ENCODE data around the gene FRS2. TPM values are rescaled to one million over a fixed set of nuclear protein-coding genes. Genes with fewer than 3 reads are reported as not detected.

The FRS2 gene
- total and polyA plus RNA-seq, 10 donors: 3.4 to 51.7 (median 26.5) TPM

DNA sequence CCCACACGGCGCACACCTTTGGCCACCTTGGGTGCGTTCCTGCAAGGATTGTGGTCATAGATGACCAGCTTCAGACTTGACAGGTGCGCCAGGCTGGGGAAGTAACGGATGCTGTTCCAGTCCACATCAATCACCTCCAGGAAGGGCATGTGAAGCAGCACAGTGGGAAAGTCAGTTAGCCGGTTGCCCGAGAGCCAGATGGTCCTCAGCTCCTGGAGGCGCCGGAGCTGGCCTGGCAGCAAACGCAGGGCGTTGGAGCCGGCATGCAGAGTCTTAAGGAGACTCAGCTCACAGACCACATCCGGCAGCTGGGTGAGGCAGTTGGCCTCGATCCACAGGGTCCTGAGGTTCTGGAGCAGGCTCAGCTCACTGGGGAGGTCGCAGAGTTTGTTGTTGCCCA, 139.9 kb downstream of the FRS2 start:
- H3K9me3 ChIP-seq: no peaks in the 10 kb centered on the region
- DNase-seq: no peak
- H3K27ac ChIP-seq: no peak overlapping the region
- intact Hi-C loops (cut with DNase I; ENCODE audit: low total_unique reads): no loop called here
- H3K4me1 ChIP-seq: peaks cover 0 to 9% (median 4%) of the 10 kb centered on the region in 6 donors
- H3K4me3 ChIP-seq: no peak overlapping the region
- no peaks in the 10 kb centered on the region for H3K36me3 ChIP-seq
- no peak for TF ChIP-seq POLR2AphosphoS5 (IDR thresholded peaks at IDR 0.05)
- TF ChIP-seq, protein P1, sequence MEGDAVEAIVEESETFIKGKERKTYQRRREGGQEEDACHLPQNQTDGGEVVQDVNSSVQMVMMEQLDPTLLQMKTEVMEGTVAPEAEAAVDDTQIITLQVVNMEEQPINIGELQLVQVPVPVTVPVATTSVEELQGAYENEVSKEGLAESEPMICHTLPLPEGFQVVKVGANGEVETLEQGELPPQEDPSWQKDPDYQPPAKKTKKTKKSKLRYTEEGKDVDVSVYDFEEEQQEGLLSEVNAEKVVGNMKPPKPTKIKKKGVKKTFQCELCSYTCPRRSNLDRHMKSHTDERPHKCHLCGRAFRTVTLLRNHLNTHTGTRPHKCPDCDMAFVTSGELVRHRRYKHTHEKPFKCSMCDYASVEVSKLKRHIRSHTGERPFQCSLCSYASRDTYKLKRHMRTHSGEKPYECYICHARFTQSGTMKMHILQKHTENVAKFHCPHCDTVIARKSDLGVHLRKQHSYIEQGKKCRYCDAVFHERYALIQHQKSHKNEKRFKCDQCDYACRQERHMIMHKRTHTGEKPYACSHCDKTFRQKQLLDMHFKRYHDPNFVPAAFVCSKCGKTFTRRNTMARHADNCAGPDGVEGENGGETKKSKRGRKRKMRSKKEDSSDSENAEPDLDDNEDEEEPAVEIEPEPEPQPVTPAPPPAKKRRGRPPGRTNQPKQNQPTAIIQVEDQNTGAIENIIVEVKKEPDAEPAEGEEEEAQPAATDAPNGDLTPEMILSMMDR (IDR thresholded peaks at IDR 0.05 in 8 of 11, conservative IDR thresholded peaks at IDR 0.05 in 3 of 11): no peak
- TF ChIP-seq POLR2A (IDR thresholded peaks at IDR 0.05): no peak
- 89 to 94% (median 94%) methylated on average over 5 to 15 of the region's 15 CpGs for WGBS, 5 donors
- no peaks in the 10 kb centered on the region for H3K27me3 ChIP-seq (replicated peaks in 1 of 7)

DNA sequence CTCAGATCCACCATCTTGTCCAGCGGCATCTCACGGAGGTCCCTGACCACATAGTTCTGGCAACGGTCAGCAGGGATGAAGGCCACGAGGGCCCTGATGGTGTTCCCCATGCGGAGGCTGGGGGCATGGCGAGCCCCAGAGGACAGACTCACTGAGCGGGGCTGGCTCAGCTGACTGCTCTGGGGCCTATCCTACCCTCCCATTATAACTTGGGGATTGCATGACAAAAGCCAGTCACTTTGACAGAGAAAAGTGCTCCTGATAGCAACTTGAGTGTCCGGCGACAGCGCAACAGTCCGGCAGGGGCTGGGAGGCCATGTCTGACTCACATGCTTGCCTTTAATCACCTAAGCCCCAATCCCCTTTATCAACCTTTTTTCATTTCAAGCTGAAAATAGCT, 140.5 kb downstream of the FRS2 start, which contains the start of gene LRRC10:
Gene LRRC10, minus strand, starts transcription at position 179 of the 400 bp plus-strand sequence. Its CDS starts 69 bp downstream, at position 110.
- DNase-seq: no peak
- Histone ChIP-seq H3K9me3 (no peaks in the 10 kb centered on the region), H3K4me1 (peaks cover 0 to 9% (median 4%) of the 10 kb centered on the region in 6 donors), H3K27ac (no peak within 1 kb of the TSS), H3K36me3 (no peaks in the 10 kb centered on the region), H3K27me3 (replicated peaks in 1 of 7) (no peaks in the 10 kb centered on the region), H3K4me3 (no peak within 1 kb of the TSS)
- TF ChIP-seq POLR2A (IDR thresholded peaks at IDR 0.05) (no peak), POLR2AphosphoS5 (IDR thresholded peaks at IDR 0.05) (no peak)
- TF ChIP-seq, protein P1 (IDR thresholded peaks at IDR 0.05 in 8 of 11, conservative IDR thresholded peaks at IDR 0.05 in 3 of 11): no peak
- WGBS, 5 donors: 94 to 95% (median 94%) methylated on average over 4 to 11 of the region's 11 CpGs
- intact Hi-C loops (cut with DNase I; ENCODE audit: low total_unique reads): no loop called here

- Histone ChIP-seq H3K4me1 (peaks cover 0 to 2% (median 0%) of the 10 kb centered on the region in 6 donors), H3K36me3 (no peaks in the 10 kb centered on the region), H3K9me3 (no peaks in the 10 kb centered on the region), H3K4me3 (no peak overlapping the region), H3K27me3 (replicated peaks in 1 of 7) (no peaks in the 10 kb centered on the region), H3K27ac (no peak overlapping the region)
- no peak for DNase-seq
- no peak for TF ChIP-seq POLR2A (IDR thresholded peaks at IDR 0.05)
- no peak for TF ChIP-seq POLR2AphosphoS5 (IDR thresholded peaks at IDR 0.05)
- TF ChIP-seq, protein P1 (IDR thresholded peaks at IDR 0.05 in 8 of 11, conservative IDR thresholded peaks at IDR 0.05 in 3 of 11): no peak
- intact Hi-C loops (cut with DNase I; ENCODE audit: low total_unique reads): no loop called here
These were observed 143.2 kb downstream of the FRS2 start for GRCh38 chr12:69613351-69613750.

DNA sequence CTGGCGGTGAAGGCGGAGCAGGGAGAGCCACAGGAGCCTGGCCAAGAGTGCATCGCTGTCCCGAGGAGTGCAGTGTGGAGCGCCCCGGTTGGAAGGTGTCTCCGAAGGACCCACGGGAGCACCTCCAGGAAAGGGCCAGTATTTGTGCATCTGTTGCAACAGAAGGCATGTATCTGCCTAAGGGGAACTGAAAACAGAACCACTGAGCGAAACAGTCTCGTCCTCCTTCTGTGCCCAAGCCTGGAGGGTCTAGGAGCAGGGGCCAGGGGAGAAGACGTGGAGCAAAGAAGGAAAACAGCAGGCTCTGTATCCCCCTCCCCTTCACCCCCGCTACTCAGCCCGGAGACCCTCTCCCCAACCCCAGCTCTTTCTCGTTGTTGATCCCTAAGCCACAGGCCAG, 145.8 kb downstream of the FRS2 start:
- Histone ChIP-seq H3K36me3 (no peaks in the 10 kb centered on the region), H3K27ac (no peak overlapping the region), H3K27me3 (replicated peaks in 1 of 7) (no peaks in the 10 kb centered on the region), H3K4me3 (no peak overlapping the region), H3K9me3 (no peaks in the 10 kb centered on the region), H3K4me1 (no peaks in the 10 kb centered on the region)
- intact Hi-C loops (cut with DNase I; ENCODE audit: low total_unique reads): no loop called here
- no peak for DNase-seq
- TF ChIP-seq POLR2AphosphoS5 (IDR thresholded peaks at IDR 0.05): no peak
- TF ChIP-seq, protein P1 (IDR thresholded peaks at IDR 0.05 in 8 of 11, conservative IDR thresholded peaks at IDR 0.05 in 3 of 11): no peak
- TF ChIP-seq POLR2A (IDR thresholded peaks at IDR 0.05): no peak
- WGBS, 5 donors: 74 to 82% (median 77%) methylated on average over 14 of the region's 14 CpGs

Measured in spleen (tissue), 11 donors.